Measurements from ENCODE around the gene RBM5.

DNA sequence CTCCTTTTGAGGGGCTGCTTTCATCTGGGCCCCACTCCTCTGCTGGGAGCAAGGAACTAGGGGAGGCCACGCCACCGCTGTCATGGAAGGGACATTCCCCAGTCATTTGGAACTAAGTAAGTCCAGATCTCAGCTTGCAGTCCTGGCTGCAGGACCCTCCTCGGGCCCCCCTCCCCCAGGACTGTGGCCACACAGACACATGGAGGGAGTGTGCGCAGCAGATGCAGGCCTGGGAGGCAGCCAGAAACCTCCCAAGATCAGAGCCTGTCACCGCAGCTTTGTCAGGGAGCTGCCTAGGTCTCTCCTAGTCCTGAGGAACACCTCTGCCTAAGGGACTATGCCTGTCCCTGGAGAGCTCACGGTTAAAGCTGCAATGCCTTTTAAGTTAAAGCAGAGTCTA is 59.1 kb downstream of the RBM5 start:
- TF ChIP-seq, protein P1, sequence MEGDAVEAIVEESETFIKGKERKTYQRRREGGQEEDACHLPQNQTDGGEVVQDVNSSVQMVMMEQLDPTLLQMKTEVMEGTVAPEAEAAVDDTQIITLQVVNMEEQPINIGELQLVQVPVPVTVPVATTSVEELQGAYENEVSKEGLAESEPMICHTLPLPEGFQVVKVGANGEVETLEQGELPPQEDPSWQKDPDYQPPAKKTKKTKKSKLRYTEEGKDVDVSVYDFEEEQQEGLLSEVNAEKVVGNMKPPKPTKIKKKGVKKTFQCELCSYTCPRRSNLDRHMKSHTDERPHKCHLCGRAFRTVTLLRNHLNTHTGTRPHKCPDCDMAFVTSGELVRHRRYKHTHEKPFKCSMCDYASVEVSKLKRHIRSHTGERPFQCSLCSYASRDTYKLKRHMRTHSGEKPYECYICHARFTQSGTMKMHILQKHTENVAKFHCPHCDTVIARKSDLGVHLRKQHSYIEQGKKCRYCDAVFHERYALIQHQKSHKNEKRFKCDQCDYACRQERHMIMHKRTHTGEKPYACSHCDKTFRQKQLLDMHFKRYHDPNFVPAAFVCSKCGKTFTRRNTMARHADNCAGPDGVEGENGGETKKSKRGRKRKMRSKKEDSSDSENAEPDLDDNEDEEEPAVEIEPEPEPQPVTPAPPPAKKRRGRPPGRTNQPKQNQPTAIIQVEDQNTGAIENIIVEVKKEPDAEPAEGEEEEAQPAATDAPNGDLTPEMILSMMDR (IDR thresholded peaks at IDR 0.05) = no peak
- TF ChIP-seq EP300 (IDR thresholded peaks at IDR 0.05) = no peak
